Liver (tissue), 9 donors: ENCODE measurements around the gene FRMPD4. TPM values are rescaled to one million over a fixed set of nuclear protein-coding genes. Genes with fewer than 3 reads are reported as not detected.

Experiments
- DNase-seq: peaks from one replicate; pipeline ENCODE4 v3.0.0-alpha.2; 2017; ENCODE audit warnings: low spot score
- H3K27ac ChIP-seq, 2 donors: one replicate each; pipeline ENCODE4 v1.7.0; 2013; ENCODE audit warnings: inconsistent platforms in 2 of 2, low read length in 2 of 2, control low read depth in 1 of 2, low read depth in 1 of 2, mild to moderate bottlenecking in 1 of 2
- H3K27me3 ChIP-seq, 4 donors: one replicate each; pipeline versions ENCODE4 v1.6.1 to v1.7.0; 2013; ENCODE audit warnings: low read length in 3 of 4, inconsistent platforms in 1 of 4, mild to moderate bottlenecking in 1 of 4, moderate library complexity in 1 of 4; ENCODE audit not compliant: control insufficient read depth in 4 of 4, insufficient read depth in 4 of 4
- H3K36me3 ChIP-seq, 4 donors: one replicate each; pipeline versions ENCODE4 v1.6.1 to v1.7.0; 2013; ENCODE audit warnings: low read length in 3 of 4, mild to moderate bottlenecking in 3 of 4, low read depth in 1 of 4, moderate library complexity in 1 of 4; ENCODE audit not compliant: control insufficient read depth in 4 of 4, insufficient read depth in 3 of 4
- H3K4me1 ChIP-seq, 4 donors: one replicate each; pipeline versions ENCODE4 v1.6.1 to v1.7.0; 2013; ENCODE audit warnings: low read length in 3 of 4, mild to moderate bottlenecking in 3 of 4, moderate library complexity in 1 of 4; ENCODE audit not compliant: control insufficient read depth in 4 of 4, insufficient read depth in 4 of 4
- H3K4me3 ChIP-seq, 3 donors: one replicate each; pipeline versions ENCODE4 v1.6.1 to v1.7.0; 2013; ENCODE audit warnings: low read length in 3 of 3, control low read depth in 1 of 3, low read depth in 1 of 3, mild to moderate bottlenecking in 1 of 3
- H3K9ac ChIP-seq, 2 donors: one replicate each; pipeline ENCODE4 v1.7.0; 2013; ENCODE audit warnings: low read length in 2 of 2, mild to moderate bottlenecking in 2 of 2, moderate library complexity in 2 of 2, control low read depth in 1 of 2, low read depth in 1 of 2
- H3K9me3 ChIP-seq, 4 donors: one replicate each; pipeline versions ENCODE4 v1.6.1 to v1.7.0; 2013; ENCODE audit warnings: low read length in 3 of 4; ENCODE audit not compliant: control insufficient read depth in 4 of 4
- ATF3 ChIP-seq: IDR thresholded peaks from 2 replicates; pipeline ENCODE4 v1.6.1; 2016; ENCODE audit warnings: antibody characterized with exemption
- CTCF ChIP-seq: fragments of 150-350 bp; IDR thresholded peaks from 2 replicates; pipeline ENCODE4 v1.5.1; 2017; ENCODE audit warnings: improper control_type of control experiment, low read depth, low read length; ENCODE audit not compliant: missing input control
- EGR1 ChIP-seq, 2 donors: IDR thresholded peaks; 2 replicates each; pipeline ENCODE4 v1.6.1; 2016 to 2018; ENCODE audit warnings: antibody characterized with exemption in 2 of 2, low read depth in 2 of 2
- FOXA1 ChIP-seq: IDR thresholded peaks from 2 replicates; pipeline ENCODE4 v1.6.1; 2016; ENCODE audit warnings: antibody characterized with exemption
- FOXA2 ChIP-seq: IDR thresholded peaks from 2 replicates; pipeline ENCODE4 v1.6.1; 2016; ENCODE audit warnings: antibody characterized with exemption
- GABPA ChIP-seq, 2 donors: IDR thresholded peaks in 1 of 2; conservative IDR thresholded peaks in 1 of 2; 2 replicates each; pipeline ENCODE4 v1.6.1; 2016; ENCODE audit warnings: antibody characterized with exemption in 2 of 2, mild to moderate bottlenecking in 1 of 2, moderate library complexity in 1 of 2
- HNF4A ChIP-seq, 2 donors: conservative IDR thresholded peaks; 2 replicates each; pipeline ENCODE4 v1.6.1; 2016; ENCODE audit warnings: antibody characterized with exemption in 2 of 2, mild to moderate bottlenecking in 2 of 2
- HNF4G ChIP-seq: IDR thresholded peaks from 2 replicates; pipeline ENCODE4 v1.6.1; 2016; ENCODE audit warnings: antibody characterized with exemption
- JUND ChIP-seq, 2 donors: IDR thresholded peaks; 2 replicates each; pipeline ENCODE4 v1.6.1; 2016; ENCODE audit warnings: antibody characterized with exemption in 2 of 2
- MAX ChIP-seq: IDR thresholded peaks from 2 replicates; pipeline ENCODE4 v1.6.1; 2016; ENCODE audit warnings: antibody characterized with exemption
- NR2F2 ChIP-seq: IDR thresholded peaks from 2 replicates; pipeline ENCODE4 v1.6.1; 2016; ENCODE audit warnings: antibody characterized with exemption
- RAD21 ChIP-seq, 2 donors: IDR thresholded peaks; 2 replicates each; pipeline ENCODE4 v1.6.1; 2016; ENCODE audit warnings: antibody characterized with exemption in 2 of 2, mild to moderate bottlenecking in 2 of 2
- REST ChIP-seq: IDR thresholded peaks from 2 replicates; pipeline ENCODE4 v1.6.1; 2016; ENCODE audit warnings: antibody characterized with exemption, mild to moderate bottlenecking
- RXRA ChIP-seq, 2 donors: IDR thresholded peaks; 2 replicates each; pipeline ENCODE4 v1.6.1; 2017 to 2018; ENCODE audit warnings: antibody characterized with exemption in 2 of 2, mild to moderate bottlenecking in 1 of 2
- SP1 ChIP-seq: IDR thresholded peaks from 2 replicates; pipeline ENCODE4 v1.6.1; 2018; ENCODE audit warnings: antibody characterized with exemption, mild to moderate bottlenecking
- TAF1 ChIP-seq: conservative IDR thresholded peaks from 2 replicates; pipeline ENCODE4 v1.6.1; 2016; ENCODE audit warnings: antibody characterized with exemption, mild to moderate bottlenecking
- YY1 ChIP-seq: IDR thresholded peaks from 2 replicates; pipeline ENCODE4 v1.6.1; 2016; ENCODE audit warnings: antibody characterized with exemption, mild to moderate bottlenecking
- ZBTB33 ChIP-seq: IDR thresholded peaks from 2 replicates; pipeline ENCODE4 v1.6.1; 2016; ENCODE audit warnings: antibody characterized with exemption
- WGBS: extraction: QIAGEN DNeasy Blood & Tissue Kit; methylation state at CpG from one replicate; pipeline ENCODE4 v1.1.7; 2013; 5-methylcytosine and 5-hydroxymethylcytosine counted together
- polyA plus RNA-seq, 2 donors: library from polyadenylated mRNA; stranded (reverse) in 1 of 2; unstranded in 1 of 2; fragments of 200-250 nt in 1 of 2; fragments of >200 nt in 1 of 2; fragmentation: Nextera tagmentation in 1 of 2; extraction: Ambion mirVana in 1 of 2; gene quantifications; one replicate each; pipeline versions ENCODE4 v1.2.1 to v1.2.3, GENCODE V29; 2013 to 2015
- total RNA-seq, 2 donors: library from RNA; depleted of rRNA; stranded (reverse); fragments of >200 nt; gene quantifications; one replicate each; pipeline ENCODE4 v1.2.3, GENCODE V29; 2014
- donor health status: healthy.
- donor health status: healthy.
- donor health status: healthy.
- donor health status: healthy.
- donor health status: healthy.

FRMPD4 gene
- total and polyA plus RNA-seq, 4 donors, result 0.01 to 0.08 (median 0.03) TPM; not detected in 1

GRCh38 chrX:12447448-12448064 lies 309.3 kb downstream of the FRMPD4 start:
- Histone ChIP-seq H3K9me3 (peaks cover 0 to 2% (median 0%) of the 10 kb centered on the region in 4 donors), H3K27ac (no peak overlapping the region), H3K4me1 (no peaks in the 10 kb centered on the region), H3K27me3 (no peaks in the 10 kb centered on the region), H3K36me3 (no peaks in the 10 kb centered on the region), H3K4me3 (no peak overlapping the region), H3K9ac (no peak overlapping the region)
- WGBS, result 50% methylated on average over 5 of the region's 5 CpGs
- TF ChIP-seq RAD21 (IDR thresholded peaks at IDR 0.05), result peak; percentile 18 to 33
- TF ChIP-seq ZBTB33, result no peak
- DNase-seq, result no peak

GRCh38 chrX:12452268-12452667 lies 314.0 kb downstream of the FRMPD4 start:
- no peak for TF ChIP-seq JUND (IDR thresholded peaks at IDR 0.05)
- TF ChIP-seq GABPA (IDR thresholded peaks at IDR 0.05 in 1 of 2, conservative IDR thresholded peaks at IDR 0.05 in 1 of 2), result no peak
- no peak for TF ChIP-seq ZBTB33
- TF ChIP-seq EGR1 (IDR thresholded peaks at IDR 0.05; ENCODE audit: low read depth in 2 of 2), result no peak
- TF ChIP-seq YY1, result no peak
- TF ChIP-seq TAF1, result no peak
- TF ChIP-seq RAD21 (IDR thresholded peaks at IDR 0.05), result no peak
- TF ChIP-seq SP1, result no peak
- no peak for TF ChIP-seq FOXA1
- no peak for TF ChIP-seq REST
- no peak for TF ChIP-seq FOXA2
- no peak for TF ChIP-seq RXRA (IDR thresholded peaks at IDR 0.05)
- no peak for TF ChIP-seq NR2F2
- TF ChIP-seq HNF4G, result no peak
- no peak for TF ChIP-seq ATF3
- no peak for TF ChIP-seq HNF4A (conservative IDR thresholded peaks at IDR 0.05)
- TF ChIP-seq MAX, result no peak
- TF ChIP-seq CTCF, result no peak
- H3K9ac ChIP-seq, result no peak overlapping the region
- DNase-seq, result no peak
- no peak overlapping the region for H3K4me3 ChIP-seq
- H3K36me3 ChIP-seq, result no peaks in the 10 kb centered on the region
- no peaks in the 10 kb centered on the region for H3K27me3 ChIP-seq
- peaks cover 0 to 2% (median 0%) of the 10 kb centered on the region in 4 donors for H3K9me3 ChIP-seq
- no peaks in the 10 kb centered on the region for H3K4me1 ChIP-seq
- 62% methylated on average over 2 of the region's 2 CpGs for WGBS
- H3K27ac ChIP-seq, result no peak overlapping the region
